Activated naive CD4-positive, alpha-beta T cell (primary cell): ENCODE results near the gene ADRB2.

Experiments
- DNase-seq, 4 experiments: peaks; one replicate each; lab custom pipeline; 2025; lab: John Stamatoyannopoulos, UW

Gene ADRB2

DNA sequence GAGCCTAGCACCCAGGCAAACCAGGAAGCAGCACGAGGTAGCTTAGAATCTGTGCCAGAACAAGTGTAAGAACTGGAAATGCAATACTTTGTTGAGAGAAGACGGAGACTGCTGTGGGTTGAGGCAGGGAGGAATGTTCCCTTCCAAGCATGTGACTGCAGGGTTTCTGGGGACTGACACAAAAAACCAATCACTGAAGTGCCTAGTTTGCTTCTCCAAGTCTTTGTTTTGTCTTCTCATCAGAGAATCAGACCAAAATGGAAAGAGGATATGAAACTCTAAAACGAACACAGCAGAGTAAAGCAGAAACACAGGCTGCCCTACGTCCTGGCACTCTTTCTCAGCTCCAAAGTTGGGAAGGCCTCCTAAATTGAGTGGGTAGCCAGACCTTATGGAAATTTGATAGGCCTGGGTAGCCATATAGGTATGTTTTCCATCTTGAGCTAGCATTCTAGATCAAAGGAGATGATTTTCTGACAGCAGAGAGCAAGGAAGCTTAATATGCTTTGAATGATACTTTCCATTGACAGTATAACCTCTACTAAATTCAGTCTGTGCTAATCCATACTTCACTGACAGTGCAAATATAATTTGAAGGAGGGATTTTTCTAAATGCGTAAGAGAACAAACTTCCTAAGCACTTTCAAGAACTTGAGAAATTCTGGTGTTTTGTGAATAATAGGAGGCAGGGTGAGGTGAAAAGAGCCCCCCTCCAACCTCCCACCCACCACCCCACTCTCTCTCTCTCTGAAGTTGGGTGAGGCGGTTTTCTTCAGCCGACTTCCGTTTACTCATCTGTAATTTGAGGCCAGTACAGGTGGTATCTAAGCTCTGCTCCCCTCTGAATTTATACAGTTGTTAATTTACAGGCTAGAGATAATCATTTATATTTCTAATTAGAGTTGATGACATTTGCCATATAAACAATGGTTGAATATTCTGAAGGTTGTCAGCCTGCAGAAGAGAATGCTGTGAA is 5.5 kb downstream of the ADRB2 start:
- DNase-seq, result no peak

DNA sequence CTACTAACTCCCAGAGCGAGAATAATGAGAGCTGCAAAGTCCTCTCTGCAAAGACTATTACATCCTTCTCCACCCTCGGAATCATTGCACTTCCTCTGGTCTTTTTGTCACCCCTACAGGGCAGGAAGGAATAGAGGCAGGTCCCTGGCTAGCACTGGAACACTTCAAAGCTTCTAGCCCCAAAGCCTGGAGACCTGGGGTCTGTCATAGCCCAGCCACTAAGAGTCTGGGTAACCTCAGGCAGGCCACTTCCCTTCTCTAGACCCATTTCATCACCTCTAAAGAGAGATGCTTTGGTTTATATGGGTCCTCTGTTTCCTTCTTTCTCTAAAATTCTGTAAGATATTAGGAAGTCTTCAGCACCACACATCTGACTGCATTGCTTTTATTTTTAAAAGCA is 6.7 kb downstream of the ADRB2 start:
- DNase-seq, result no peak

DNA sequence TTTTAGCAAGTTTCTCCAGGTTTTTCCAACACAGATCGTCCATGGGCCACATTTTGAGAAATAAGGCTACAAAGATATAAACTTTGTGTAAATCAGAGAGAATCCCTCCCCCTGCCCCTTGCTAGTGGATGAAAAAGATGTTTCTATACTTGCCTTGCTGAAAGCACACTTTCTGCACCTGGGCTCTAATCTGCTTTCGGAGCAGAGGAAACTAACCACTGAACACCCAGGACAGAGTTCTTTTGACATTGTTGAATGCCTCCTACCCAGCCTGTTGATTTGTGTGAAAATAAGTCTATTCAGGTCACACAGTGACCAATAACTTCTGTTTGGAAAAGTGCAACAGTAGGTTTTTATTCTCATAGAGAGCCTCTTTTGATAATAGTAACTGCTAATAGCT is 7.5 kb downstream of the ADRB2 start:
- no peak for DNase-seq

DNA sequence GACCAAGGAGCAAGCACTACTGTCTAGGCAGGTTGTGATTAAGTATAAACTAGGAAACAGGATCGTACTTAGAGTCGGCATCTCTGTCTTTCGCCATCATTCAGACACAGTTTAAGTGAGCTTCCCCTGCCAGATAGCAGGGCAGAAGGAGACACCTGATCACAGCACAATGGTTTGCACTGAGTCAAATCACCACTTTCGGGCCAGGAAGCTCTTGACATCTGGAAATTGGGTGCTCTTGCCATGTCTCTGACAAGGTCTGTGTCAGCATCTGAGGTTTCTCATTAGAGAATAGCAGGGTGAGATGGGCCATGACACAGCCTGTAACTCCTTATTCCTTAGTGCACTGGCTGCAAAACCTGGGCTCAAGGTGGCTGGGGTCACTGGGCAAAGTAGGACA is 8.3 kb downstream of the ADRB2 start:
- no peak for DNase-seq

DNA sequence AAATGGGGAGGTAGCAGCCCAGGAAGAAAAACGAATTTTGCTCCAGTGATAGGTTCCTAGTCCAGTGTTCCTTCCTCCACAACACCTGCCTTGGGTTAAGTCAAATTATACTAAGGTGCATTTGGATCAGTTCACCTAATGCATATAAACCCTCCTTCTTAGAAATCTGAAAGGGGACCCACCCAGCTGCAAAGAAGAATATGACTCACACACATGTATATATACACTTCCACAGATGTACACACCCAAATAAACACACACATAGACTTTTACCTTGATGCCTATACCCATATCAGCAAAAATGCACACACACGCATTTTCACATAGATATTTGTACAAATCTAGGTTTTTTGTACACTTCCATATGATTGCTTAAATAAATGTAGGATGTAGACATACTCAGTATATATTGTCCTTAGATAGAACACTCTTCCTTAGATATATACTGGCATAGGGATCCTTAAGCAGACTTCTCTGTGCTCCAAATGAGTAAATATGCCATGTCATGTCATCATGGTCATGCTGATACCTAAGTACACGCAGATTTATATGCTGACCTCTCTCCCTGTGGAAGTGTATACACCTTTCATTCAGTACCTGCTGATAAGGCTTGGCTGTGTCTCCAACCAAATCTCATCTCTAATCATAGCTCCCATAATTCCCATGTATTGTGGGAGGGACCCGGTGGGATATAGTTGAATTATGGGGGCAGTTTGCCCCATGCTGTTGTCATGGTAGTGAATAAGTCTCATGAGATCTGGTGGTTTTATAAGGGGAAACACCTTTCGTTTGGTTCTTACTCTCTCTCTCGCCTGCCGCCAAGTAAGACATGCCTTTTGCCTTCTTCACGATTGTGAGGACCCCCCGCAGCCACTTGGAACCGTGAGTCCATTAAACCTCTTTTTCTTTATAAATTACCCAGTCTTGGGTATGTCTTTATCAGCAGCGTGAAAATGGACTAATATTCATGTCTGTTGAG is 10.2 kb downstream of the ADRB2 start:
- no peak for DNase-seq

DNA sequence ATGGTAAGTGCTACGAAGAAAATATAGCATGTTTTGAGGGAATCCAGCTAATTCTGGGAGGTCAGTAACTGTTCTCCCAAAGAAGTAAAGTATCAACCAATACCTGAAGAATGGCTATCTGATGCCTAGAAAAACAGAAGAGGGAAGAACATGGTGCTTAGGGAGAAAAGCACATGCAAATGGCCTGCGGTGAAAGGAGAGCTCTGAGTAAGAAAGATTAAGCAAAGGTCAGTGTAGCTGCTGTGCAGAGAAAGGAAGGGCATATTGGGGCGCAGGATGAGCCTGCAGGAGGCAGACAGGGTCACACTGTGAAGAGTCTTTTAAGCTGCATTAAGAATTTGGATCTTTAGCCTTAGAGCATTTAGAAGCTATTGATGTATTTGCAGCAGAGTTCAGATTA is 11.0 kb downstream of the ADRB2 start:
- DNase-seq, result no peak

DNA sequence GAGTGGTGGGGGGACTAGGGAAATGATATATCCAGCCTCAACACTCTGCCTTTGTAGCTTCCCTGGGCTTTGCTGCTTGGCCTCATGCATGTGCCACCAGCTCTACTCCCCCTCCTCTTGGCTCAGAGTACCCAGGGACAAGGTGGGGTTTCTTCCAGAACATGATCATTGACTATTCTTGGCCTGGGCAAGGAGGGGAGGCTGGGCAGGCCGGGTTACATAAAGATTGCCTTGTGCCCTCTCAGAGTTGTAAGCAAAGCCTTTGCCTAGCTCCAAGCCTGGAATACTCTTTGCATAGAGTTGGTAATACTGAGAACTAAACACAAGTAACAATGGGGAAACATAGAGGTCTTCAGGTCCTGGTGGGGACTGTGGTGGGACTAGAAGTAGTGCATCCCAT is 11.9 kb downstream of the ADRB2 start:
- DNase-seq, result no peak

DNA sequence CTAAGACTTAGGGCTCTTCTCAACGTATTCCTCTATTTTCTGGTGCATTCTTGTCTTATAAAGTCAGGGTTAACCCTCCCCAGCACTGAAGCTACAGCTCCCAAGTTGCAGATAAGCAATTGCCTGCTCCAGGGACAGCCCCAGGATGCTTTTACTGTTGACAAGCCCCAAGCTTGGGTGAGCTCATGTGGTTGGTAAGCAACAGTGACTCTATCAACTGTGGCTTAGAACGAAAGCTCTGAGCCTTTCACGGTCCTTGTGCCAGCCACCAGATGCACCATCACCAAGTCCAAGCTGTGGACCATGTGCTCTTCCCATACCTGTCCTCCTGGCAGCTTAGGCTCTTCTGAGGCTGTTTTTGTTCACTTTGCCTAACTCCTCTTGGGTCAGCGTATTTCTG is 13.5 kb downstream of the ADRB2 start:
- no peak for DNase-seq

DNA sequence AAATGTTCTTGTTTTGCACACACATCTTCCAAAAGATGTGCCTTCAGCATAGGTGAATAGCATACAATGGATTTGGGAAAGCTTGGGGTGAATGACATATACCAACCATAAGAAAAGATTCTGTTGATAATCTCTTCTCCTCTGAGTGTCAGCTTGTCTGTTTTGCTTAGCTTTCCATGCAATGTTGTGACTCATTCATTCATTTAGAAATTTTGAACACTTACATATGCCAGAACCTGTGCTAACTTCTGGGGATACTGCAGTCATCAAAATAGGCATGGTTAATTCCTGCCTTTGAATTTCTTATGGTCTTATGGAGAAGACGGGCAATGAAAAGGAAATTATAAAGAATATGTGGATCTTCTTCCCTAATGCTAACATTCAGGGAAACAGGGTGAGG is 14.1 kb downstream of the ADRB2 start:
- DNase-seq, result no peak

DNA sequence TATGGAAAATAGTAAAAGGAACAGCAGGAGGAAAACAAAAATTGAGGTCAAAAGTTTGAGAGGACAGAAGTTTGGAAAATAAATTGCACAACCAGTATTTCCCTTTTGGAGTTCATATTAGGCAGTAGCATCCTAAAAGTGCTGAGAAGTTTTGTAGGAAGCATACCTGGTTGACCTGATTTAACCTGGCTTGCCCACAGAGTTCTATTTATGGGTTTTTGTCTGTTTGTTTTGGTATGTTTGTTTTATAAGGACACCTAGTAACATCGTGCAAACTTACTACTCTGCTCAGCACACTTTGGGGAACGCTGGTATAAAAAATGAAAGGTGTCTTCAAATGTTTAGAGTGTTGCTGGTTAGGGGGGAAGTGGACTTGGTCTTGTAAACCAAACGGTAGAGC is 15.1 kb downstream of the ADRB2 start:
- no peak for DNase-seq

DNA sequence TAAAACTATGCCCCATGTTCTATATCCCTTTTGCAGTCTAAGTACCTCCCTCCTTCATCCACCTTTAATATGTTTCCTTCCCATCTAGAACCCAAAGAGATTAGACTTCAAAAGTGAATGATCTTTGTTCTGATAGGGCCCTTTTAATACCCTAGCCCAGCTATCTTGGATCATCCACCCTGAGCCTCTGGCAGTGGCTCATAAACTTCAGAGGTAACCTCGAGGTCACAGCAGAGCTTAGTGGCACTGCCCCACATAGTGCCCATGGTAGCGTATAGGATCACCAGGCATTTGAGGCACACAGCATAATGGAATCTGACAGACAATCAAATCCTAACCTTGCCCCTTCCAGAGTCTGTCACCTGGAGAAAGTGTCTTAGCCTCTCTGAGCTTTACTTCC is 15.8 kb downstream of the ADRB2 start:
- DNase-seq, result no peak

DNA sequence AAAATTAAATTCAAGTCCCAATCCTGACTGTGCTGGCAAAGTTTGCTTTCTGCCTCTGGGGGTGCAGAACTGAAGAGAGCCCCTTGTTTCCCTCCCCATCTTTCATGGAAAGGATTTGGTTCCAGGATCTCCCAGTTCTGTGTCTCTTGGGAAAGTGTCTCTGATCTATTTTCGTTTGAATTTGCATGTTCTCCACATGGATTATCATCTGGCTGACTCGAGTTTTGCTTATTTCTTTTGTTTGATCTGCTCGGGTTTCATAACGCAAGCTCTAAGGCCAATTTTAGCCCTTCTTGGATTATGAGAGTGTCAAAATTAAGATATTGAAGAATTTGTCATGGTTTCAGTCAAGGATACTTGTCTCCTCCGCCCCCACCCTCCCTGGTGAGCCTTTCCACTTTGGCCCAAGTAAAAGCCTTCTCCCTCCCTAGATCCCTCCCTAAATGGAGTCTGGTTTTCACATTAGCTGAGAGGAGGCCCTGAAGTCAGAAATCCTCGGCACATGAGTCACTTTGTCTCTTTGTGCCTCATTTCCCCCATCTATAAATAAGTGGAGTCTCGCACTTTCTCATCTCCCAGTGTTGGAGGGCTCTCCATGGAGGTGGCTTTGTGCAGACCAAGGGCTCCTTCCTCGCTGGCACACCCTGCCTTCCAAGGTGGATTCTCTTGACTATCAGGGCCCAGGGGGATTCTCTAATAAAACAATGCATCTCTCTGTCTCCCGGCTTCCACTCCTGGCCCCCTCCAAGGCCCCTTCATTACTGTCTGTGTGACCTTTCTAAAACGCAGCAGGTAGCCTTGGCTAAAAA is 17.3 kb downstream of the ADRB2 start:
- DNase-seq, result no peak

DNA sequence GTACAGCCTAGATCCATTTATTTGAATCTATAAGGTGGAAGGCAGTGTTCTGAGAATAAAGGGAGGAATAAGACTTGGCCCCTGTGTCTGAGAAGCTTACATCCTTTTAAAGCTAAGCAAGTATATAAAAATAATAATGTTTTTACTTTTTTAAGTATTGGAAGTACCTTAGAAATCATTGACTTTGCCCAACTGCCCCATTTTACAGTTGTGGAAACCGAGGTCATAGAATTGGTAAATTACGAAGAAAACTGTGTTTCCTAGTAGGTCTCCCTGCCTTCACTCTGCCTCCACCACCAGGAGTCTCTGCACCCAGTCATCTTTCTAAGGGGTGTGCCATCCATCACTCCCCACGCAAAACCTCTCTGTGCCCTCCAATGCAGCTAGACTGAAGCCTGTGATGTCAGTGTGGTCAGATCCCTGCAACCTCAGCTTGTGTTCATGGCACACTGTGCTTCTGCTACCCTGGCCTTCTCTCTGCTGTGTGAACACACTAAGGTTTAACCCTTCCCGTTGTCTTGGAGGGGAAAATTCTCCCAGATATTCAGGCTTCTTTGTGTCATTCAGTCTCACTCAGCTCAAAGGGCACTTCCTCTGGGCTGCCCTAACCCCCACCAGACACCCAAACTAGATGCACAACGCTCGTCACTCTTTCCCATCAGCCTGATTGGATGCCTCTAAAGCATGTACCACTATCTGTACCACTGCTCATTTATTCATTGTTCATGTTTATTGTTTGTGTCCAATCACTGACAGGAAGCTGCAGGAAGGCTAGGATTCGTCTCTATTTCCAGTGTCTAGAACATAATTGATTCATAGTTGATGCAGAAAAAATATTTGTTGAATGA is 18.2 kb downstream of the ADRB2 start:
- no peak for DNase-seq

DNA sequence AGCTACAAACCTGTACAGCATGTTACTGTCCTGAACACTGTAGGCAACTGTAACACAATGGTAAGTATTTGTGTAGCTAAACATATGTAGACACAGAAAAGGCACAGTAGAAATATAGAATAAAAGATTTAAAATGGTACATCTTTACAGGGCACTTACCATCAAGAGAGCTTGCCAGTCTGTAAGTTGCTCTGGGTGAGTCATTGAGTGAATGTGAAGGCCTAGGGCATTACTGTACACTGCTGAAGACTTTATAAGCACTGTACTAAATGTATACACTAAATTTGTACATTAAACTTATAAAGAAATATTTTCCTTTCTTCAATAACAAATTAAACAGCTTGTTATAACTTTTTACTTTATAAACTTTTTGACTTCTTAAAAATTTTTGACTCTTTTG is 20.5 kb downstream of the ADRB2 start:
- no peak for DNase-seq

DNA sequence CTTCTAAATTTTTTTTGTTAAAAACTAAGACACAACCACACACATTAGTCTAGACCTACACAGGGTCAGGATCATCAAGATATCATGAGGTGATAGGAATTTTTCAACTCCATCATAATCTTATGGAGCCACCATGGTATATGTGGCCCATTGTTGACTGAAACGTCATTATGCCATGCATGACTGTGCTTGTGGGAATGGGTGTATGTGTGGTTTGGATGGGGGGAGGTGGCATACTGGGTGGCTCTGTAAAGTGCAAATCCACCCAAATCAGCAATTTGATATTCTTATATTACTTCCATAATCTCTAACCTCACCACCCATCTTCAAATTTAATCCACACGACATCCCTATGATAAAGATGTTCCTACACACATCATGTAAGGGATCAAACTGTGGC is 21.0 kb downstream of the ADRB2 start:
- DNase-seq, result no peak

DNA sequence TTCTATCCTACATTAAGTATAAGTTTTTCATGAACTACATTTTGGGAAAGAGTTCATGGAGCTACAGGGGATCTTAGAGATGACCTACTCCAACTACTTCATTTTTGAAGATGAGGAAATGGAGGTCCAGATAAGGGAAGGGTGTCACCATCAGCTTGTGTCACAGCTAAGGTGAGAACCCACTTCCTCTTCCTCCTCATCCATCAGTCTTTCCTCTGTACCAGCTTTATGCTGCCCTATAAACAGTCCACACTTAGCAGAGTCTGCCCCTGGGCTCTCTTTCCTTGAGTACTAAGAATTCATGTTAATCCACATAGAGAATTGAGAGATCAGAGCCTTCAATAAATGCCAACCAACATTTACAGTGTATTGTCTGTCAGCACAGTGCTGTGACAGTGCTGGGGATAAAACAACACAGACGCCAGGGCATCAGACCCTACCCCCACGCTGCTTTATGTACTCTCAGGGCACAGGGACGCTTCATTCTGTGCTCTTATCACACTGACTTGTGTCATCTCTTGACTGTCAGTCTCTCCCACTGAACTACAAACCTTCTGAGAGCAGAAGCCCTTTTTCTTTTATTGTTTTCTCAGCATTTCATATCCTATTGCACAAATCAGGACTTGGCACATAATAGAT is 22.1 kb downstream of the ADRB2 start:
- no peak for DNase-seq

DNA sequence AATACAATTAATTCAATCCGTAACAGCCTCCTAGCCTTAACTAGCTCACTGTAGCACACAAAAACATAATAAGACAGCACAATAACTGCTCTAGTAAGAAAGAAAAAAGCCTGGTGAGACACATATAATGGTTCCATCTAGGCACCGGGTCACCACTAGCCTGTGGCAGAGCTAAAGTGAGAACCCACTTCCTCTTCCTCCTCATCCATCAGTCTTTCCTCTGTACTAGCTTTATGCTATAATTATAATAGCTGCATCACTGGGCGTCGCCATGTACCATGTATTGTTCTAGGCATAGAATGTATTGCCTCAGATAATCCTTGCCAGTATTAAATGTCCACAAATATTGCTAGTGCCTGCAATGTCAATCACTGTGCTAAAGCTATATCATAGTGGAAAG is 23.1 kb downstream of the ADRB2 start:
- no peak for DNase-seq

DNA sequence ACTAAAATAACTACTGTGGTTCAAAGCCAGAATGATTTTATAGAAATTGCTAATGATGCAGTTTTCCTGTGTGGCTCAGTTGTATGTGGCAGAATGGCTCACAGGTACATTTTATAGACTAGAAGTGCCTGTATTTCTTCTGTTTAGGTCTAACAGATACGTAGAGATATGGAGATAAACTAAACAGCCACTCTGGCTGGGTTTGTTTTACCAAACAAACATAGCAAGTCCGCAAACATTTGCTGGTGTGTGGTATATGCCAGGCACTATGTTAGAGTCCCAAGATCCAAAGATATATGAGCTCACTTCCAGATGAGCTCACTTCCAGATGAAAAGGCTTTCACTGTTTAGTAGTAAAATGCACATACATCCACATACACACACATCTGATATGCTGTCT is 24.4 kb downstream of the ADRB2 start:
- DNase-seq, result no peak

DNA sequence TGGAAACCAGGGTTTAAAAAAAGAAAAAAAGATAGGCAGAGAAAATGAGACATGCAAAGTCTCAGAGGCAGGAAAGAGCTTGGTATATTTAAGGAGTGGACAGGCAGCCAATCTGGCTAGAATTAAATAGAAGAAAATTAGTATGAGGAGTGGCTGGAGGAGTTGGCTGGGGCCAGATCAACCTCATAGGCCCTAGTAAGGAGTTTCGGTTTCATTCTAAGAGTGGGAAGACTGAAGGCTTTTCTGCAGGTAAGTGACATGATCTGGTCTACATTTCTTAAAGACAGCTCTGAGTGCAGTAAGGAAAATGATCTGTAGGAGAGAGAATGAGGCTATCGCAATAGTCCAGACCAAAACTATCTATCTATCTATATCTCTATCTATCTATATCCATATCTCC is 27.5 kb downstream of the ADRB2 start:
- no peak for DNase-seq

DNA sequence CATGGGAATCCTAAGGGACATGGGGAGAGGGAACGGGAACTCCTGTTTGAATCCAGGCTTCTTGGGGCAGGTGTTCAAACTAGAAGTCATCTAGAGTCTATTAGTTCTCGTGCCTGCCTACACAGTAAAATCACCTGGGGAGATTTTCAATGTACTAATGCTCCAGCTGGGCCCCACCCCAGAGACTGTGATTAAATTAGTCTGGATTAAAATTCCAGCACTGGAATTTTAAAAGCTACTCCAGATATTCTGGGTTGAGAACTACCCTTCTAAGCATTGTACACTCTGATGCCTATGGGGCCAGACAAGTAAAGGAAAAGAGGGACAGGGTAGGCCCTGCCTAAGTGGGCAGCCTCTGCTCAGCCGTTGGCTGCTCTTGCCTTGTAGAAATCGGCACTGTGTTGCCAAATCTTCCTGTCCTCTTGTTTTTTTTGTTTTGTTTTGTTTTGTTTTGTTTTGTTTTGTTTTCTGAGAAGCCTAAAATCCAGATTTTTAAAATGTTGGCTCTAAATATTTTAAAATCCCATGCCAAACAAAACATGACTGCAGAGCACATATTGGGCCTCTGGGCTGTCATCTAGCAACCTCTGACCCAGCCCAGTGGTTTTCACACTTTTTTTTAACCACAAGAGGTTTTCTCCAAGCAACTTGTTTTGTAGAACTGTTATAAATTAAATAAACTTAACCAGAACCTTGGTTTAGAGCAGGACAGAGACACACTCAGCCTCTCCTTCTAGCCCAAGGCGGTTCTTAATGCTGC is 29.0 kb downstream of the ADRB2 start:
- DNase-seq, result no peak
